Left forelimb (tissue), 1 donor: Measurements from ENCODE around the gene ACSM3.
A peak's percentile ranks its signal among the peaks of the same experiment; 100 is the strongest.
"Not testable (repeated sequence)": the region's sequence is repeated elsewhere in the genome, so short reads cannot be mapped to it uniquely, and the experiment has no call there.

Experiments used
- DNase-seq: peaks from one replicate; pipeline ENCODE4 v3.0.0-alpha.2; 2018; ENCODE audit warnings: low spot score

The ACSM3 gene

GRCh38 chr16:20805684-20806167 lies 41.9 kb downstream of the ACSM3 start:
- DNase-seq = not testable (repeated sequence)

GRCh38 chr16:20806168-20807050 lies 42.6 kb downstream of the ACSM3 start, which contains the start of the genes ERI2 and REXO5:
TSS of gene ERI2 (minus strand) at chr16:20806472. CDS start at chr16:20806430, 42 bp downstream.
TSS of gene REXO5 (plus strand) at chr16:20806527. CDS start at chr16:20806954, 427 bp downstream.
- peak; percentile 97 for DNase-seq

- no peak for DNase-seq
Measured at GRCh38 chr16:20807862-20808261, 44.0 kb downstream of the ACSM3 start.

GRCh38 chr16:20811889-20812439 lies 48.1 kb downstream of the ACSM3 start:
- DNase-seq = no peak

GRCh38 chr16:20812510-20812909 lies 48.7 kb downstream of the ACSM3 start:
- no peak for DNase-seq

- DNase-seq = no peak
Measured at GRCh38 chr16:20814784-20815183, 51.0 kb downstream of the ACSM3 start.

- DNase-seq = no peak
Measured at GRCh38 chr16:20818929-20819585, 55.2 kb downstream of the ACSM3 start.

GRCh38 chr16:20821682-20822081 lies 57.9 kb downstream of the ACSM3 start:
- DNase-seq = no peak

- no peak for DNase-seq
Measured at GRCh38 chr16:20822521-20823325, 58.9 kb downstream of the ACSM3 start.

- DNase-seq = no peak
Measured at GRCh38 chr16:20826039-20826566, 62.3 kb downstream of the ACSM3 start.

GRCh38 chr16:20829536-20829935 lies 65.7 kb downstream of the ACSM3 start:
- DNase-seq = no peak

- no peak for DNase-seq
Measured at GRCh38 chr16:20830372-20830771, 66.6 kb downstream of the ACSM3 start.

GRCh38 chr16:20833086-20833485 lies 69.3 kb downstream of the ACSM3 start:
- no peak for DNase-seq

- DNase-seq = no peak
Measured at GRCh38 chr16:20838240-20838639, 74.4 kb downstream of the ACSM3 start.

GRCh38 chr16:20839504-20839903 lies 75.7 kb downstream of the ACSM3 start:
- DNase-seq = no peak

- no peak for DNase-seq
Measured at GRCh38 chr16:20844054-20844453, 80.2 kb downstream of the ACSM3 start.

GRCh38 chr16:20844588-20844987 lies 80.8 kb downstream of the ACSM3 start:
- DNase-seq = no peak

- DNase-seq = no peak
Measured at GRCh38 chr16:20846030-20846429, 82.2 kb downstream of the ACSM3 start.

GRCh38 chr16:20846551-20846950 lies 82.7 kb downstream of the ACSM3 start:
- no peak for DNase-seq
